K562 (cell line): ENCODE results near the gene S100A6. TPM values are rescaled to one million over a fixed set of nuclear protein-coding genes. Genes with fewer than 3 reads are reported as not detected.

Experiments
- ATAC-seq: fragments of 200-7000 bp; cut with Tn5 transposase; 3 replicates; pipeline ENCODE4 v1.9.1; 2020; ENCODE audit warnings: moderate library complexity
- BruUV-seq: library from RNA; stranded (reverse); fragments of 400-500 nt; replicated peaks from 2 replicates; lab custom pipeline; 2021; lab: Mats Ljungman, UMichigan
- CTCF ChIA-PET: fragments of 300-600 bp; formaldehyde crosslinking; extraction: SDS; loops from one replicate; lab custom pipeline; 2021; ENCODE audit warnings: low intra/inter-chr PET ratio; lab: Yijun Ruan, JAX
- POLR2A ChIA-PET: fragments of 300-600, 350-650 bp; sonication (Branson Sonifier 250); formaldehyde crosslinking; extraction: SDS; loops from one replicate; lab custom pipeline; 2021; ENCODE audit warnings: antibody characterized with exemption, inconsistent platforms; lab: Yijun Ruan, JAX
- DNase-seq, 4 experiments: peaks; one replicate each; pipeline versions ENCODE4 v3.0.0 to v3.0.0-alpha.2; 2011 to 2018; ENCODE audit warnings: low spot score in 3 of 4, mixed read lengths in 3 of 4; ENCODE audit errors: extremely low read depth in 1 of 4
- FAIRE-seq: peaks from 2 replicates; lab custom pipeline; 2011; peaks lifted over from hg19 to GRCh38; lab: Jason Lieb, UNC
- H2AFZ ChIP-seq: 2 replicates; pipeline ENCODE4 v1.6.0; 2011; ENCODE audit warnings: low read depth, low read length, control low read depth, inconsistent platforms
- H3K27ac ChIP-seq: fragments of 200-600 bp; 3 replicates; pipeline ENCODE4 v1.8.0; 2011; ENCODE audit warnings: low read depth, mild to moderate bottlenecking, control low read depth, inconsistent platforms, low read length, moderate library complexity, mixed read lengths; ENCODE audit errors: extremely low read depth
- H3K27me3 ChIP-seq, 2 experiments: fragments of 300-600 bp in 1 of 2; 2 replicates in 1 of 2; 3 replicates in 1 of 2; pipeline versions ENCODE4 v1.6.0 to v1.8.0; 2011; ENCODE audit warnings: inconsistent platforms in 2 of 2, low read length in 2 of 2, mild to moderate bottlenecking in 1 of 2, mixed read lengths in 1 of 2, moderate library complexity in 1 of 2; ENCODE audit not compliant: control insufficient read depth in 2 of 2, insufficient read depth in 2 of 2
- H3K36me3 ChIP-seq: fragments of 300-600 bp; 3 replicates; pipeline ENCODE4 v1.8.0; 2011; ENCODE audit warnings: mild to moderate bottlenecking, low read length, inconsistent platforms; ENCODE audit not compliant: control insufficient read depth, insufficient read depth
- H3K4me1 ChIP-seq, 2 experiments: fragments of 200-600 bp in 1 of 2; replicated peaks in 1 of 2; 2 replicates in 1 of 2; 3 replicates in 1 of 2; pipeline versions ENCODE4 v1.5.1 to v1.8.0; 2011; ENCODE audit warnings: inconsistent platforms in 2 of 2, low read length in 2 of 2, mild to moderate bottlenecking in 1 of 2, mixed read lengths in 1 of 2, moderate library complexity in 1 of 2; ENCODE audit not compliant: control insufficient read depth in 2 of 2, insufficient read depth in 2 of 2
- H3K4me2 ChIP-seq: 2 replicates; pipeline ENCODE4 v1.6.1; 2011; ENCODE audit warnings: low read length, control low read depth, inconsistent platforms, mixed read lengths; ENCODE audit not compliant: insufficient read depth
- H3K4me3 ChIP-seq: fragments of 200-600 bp; sonication (generic), shearing (Covaris generic); 2 replicates; pipeline ENCODE4 v1.5.1; 2016; ENCODE audit warnings: control low read depth, inconsistent platforms
- H3K79me2 ChIP-seq: fragments of 200-600 bp; 3 replicates; pipeline ENCODE4 v1.8.0; 2011; ENCODE audit warnings: low read length, inconsistent platforms; ENCODE audit not compliant: control insufficient read depth, insufficient read depth
- H3K9ac ChIP-seq, 2 experiments: 2 replicates each; pipeline versions ENCODE4 v1.6.0 to v1.6.1; 2011; ENCODE audit warnings: low read depth in 2 of 2, low read length in 2 of 2, control low read depth in 1 of 2, inconsistent platforms in 1 of 2, mild to moderate bottlenecking in 1 of 2, mixed read lengths in 1 of 2; ENCODE audit not compliant: insufficient read depth in 1 of 2
- H3K9me1 ChIP-seq: one replicate; pipeline ENCODE4 v1.6.0; 2011; ENCODE audit warnings: inconsistent platforms, mild to moderate bottlenecking, low read length, moderate library complexity; ENCODE audit not compliant: control insufficient read depth, insufficient read depth
- H3K9me3 ChIP-seq: replicated peaks from 2 replicates; pipeline ENCODE4 v1.5.1; 2011; ENCODE audit warnings: low read depth, low read length, inconsistent platforms; ENCODE audit not compliant: control insufficient read depth, insufficient read depth
- H4K20me1 ChIP-seq: replicated peaks from 2 replicates; pipeline ENCODE4 v1.6.1; 2011; ENCODE audit warnings: low read length, inconsistent platforms, mixed read lengths; ENCODE audit not compliant: control insufficient read depth, insufficient read depth
- AFF4 ChIP-seq: sonication (generic); formaldehyde crosslinking; IDR thresholded peaks from 2 replicates; pipeline ENCODE4 v1.8.0; 2023; ENCODE audit warnings: mild to moderate bottlenecking, missing genetic modification reagents
- DEAF1 ChIP-seq: fragments of 450-650 bp; formaldehyde crosslinking; IDR thresholded peaks from 2 replicates; pipeline ENCODE4 v1.4.0; 2020; ENCODE audit warnings: mild to moderate bottlenecking, moderate library complexity
- E2F4 ChIP-seq: sonication (generic); formaldehyde crosslinking; IDR thresholded peaks from 2 replicates; pipeline ENCODE4 v1.8.0; 2022; ENCODE audit warnings: mild to moderate bottlenecking, low read depth, missing genetic modification reagents
- ELF2 ChIP-seq: fragments of 250-450 bp; sonication (Bioruptor Pico); IDR thresholded peaks from 2 replicates; pipeline ENCODE4 v1.5.0; 2021; ENCODE audit warnings: mild to moderate bottlenecking
- TFE3 ChIP-seq: fragments of 450-650 bp; formaldehyde crosslinking; IDR thresholded peaks from 2 replicates; pipeline ENCODE4 v1.4.0; 2020; ENCODE audit warnings: mild to moderate bottlenecking, mixed read lengths
- THAP12 ChIP-seq: fragments of 250-450 bp; sonication (Bioruptor Pico); IDR thresholded peaks from 2 replicates; pipeline ENCODE4 v1.9.0; 2021; ENCODE audit warnings: mild to moderate bottlenecking, inconsistent platforms
- WGBS: fragments of 100-300 bp; shearing (Covaris generic); methylation state at CpG from one replicate; pipeline ENCODE4 v1.1.6; 2016; ENCODE audit warnings: low coverage, mixed read lengths; ENCODE audit not compliant: insufficient coverage; ENCODE audit errors: missing lambda C conversion rate; 5-methylcytosine and 5-hydroxymethylcytosine counted together
- in situ Hi-C: fragments of 300-500 bp; cut with MboI; formaldehyde crosslinking; loops from 4 replicates; pipeline ENCODE4 v1.15.0; 2018; ENCODE audit warnings: inconsistent platforms, mixed read lengths
- intact Hi-C: fragments of 100-400 bp; cut with micrococcal nuclease; formaldehyde crosslinking; loops from 2 replicates; pipeline ENCODE4 v1.14.2; 2022
- polyA plus RNA-seq, 8 experiments: library from polyadenylated mRNA; depleted of rRNA in 4 of 8; stranded (reverse) in 5 of 8; unstranded in 3 of 8; fragments of >200 nt; fragmentation: Nextera tagmentation in 2 of 8; fragmentation: Illumina TruSeq in 1 of 8; extraction: Ambion mirVana in 2 of 8; extraction: Trizol in 1 of 8; gene quantifications; 2 replicates each; pipeline versions ENCODE4 v1.2.1 to v1.2.3, GENCODE V29; 2011 to 2014; ENCODE audit warnings: inconsistent platforms in 1 of 8, missing spikeins in 1 of 8
- total RNA-seq, 7 experiments: library from RNA; depleted of rRNA in 6 of 7; stranded (reverse); fragments of >200 nt in 6 of 7; fragmentation: Illumina TruSeq in 2 of 7; extraction: Trizol in 2 of 7; gene quantifications; 2 replicates each; pipeline versions ENCODE4 v1.2.1 to v1.2.3, GENCODE V29; 2011 to 2021; ENCODE audit warnings: low replicate concordance in 1 of 7

S100A6 gene
- total and polyA plus RNA-seq, 9 of the 15 experiments (the other 6 are each of a cell fraction or from before 2014, with no cell fraction given) = 9.8 to 66.5 (median 23.2) TPM

DNA sequence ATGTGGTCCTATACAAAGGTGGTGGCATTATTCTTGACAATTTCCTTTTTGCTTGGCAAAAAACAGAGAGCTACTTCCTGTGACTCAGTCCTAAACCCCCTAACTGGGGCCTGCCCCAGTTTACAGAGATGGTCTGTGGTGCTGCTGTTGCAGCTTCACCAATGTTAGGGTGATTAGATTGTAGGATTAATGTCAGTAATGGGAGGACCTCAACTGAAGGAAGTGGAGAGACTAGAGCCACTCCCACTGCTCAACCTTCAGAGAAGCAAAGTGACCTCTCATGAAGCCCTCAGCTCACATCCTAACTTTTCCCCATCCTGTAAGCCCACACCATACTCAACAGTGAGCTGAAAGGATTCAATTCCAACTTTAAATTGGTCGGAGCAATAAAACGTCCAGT is 3.6 kb downstream of the S100A6 start:
- in situ Hi-C loops (loop anchor here (5.0 kb wide), 1 partner anchor 35 kb away; the partner anchor contains the start of gene S100A2), intact Hi-C loops (loop anchor here (1.0 to 5.0 kb wide), 2 partner anchors 36 to 100 kb away; partner anchors contain the start of gene CHTOP)
- no TSS peak for BruUV-seq
- Histone ChIP-seq H3K4me2 (no peak overlapping the region), H3K9ac (no peak overlapping the region), H3K79me2 (no peaks in the 10 kb centered on the region; the same call in 2 of the 3 replicates), H4K20me1 (no peaks in the 10 kb centered on the region), H2AFZ (peak overlapping the region; percentile 54), H3K4me1 (peaks cover 38 to 41% of the 10 kb centered on the region in 2 experiments), H3K27me3 (no peaks in the 10 kb centered on the region), H3K9me1 (no peaks in the 10 kb centered on the region), H3K36me3 (no peaks in the 10 kb centered on the region), H3K9me3 (no peaks in the 10 kb centered on the region), H3K4me3 (no peak overlapping the region), H3K27ac (no peak overlapping the region)
- ChIA-PET POLR2A (interaction anchor here (0.7 to 1.4 kb wide), 4 partner anchors 8 to 183 kb away, joined by 3 to 7 read pairs (median 4); partner anchors contain the start of gene S100A5), CTCF (interaction anchor here (1.0 to 2.4 kb wide), 2 partner anchors 36 to 455 kb away, joined by 3 to 21 read pairs; partner anchors contain the start of gene RAB13)
- DNase-seq (no peak), ATAC-seq (peak; percentile 18), FAIRE-seq (peak; percentile 37)
- WGBS = 28% methylated on average over 2 of the region's 2 CpGs
- TF ChIP-seq DEAF1 (CRISPR knock-in tag) = no peak
- no peak for TF ChIP-seq TFE3 (CRISPR knock-in tag)
- TF ChIP-seq AFF4 = no peak
- no peak for TF ChIP-seq THAP12 (CRISPR knock-in tag)
- no peak for TF ChIP-seq ELF2 (CRISPR knock-in tag)
- TF ChIP-seq E2F4 (CRISPR knock-in tag) = no peak
